ENCODE data around the gene TPST1.
"Not testable (repeated sequence)": the region's sequence is repeated elsewhere in the genome, so short reads cannot be mapped to it uniquely, and the experiment has no call there.

TPST1 gene

DNA sequence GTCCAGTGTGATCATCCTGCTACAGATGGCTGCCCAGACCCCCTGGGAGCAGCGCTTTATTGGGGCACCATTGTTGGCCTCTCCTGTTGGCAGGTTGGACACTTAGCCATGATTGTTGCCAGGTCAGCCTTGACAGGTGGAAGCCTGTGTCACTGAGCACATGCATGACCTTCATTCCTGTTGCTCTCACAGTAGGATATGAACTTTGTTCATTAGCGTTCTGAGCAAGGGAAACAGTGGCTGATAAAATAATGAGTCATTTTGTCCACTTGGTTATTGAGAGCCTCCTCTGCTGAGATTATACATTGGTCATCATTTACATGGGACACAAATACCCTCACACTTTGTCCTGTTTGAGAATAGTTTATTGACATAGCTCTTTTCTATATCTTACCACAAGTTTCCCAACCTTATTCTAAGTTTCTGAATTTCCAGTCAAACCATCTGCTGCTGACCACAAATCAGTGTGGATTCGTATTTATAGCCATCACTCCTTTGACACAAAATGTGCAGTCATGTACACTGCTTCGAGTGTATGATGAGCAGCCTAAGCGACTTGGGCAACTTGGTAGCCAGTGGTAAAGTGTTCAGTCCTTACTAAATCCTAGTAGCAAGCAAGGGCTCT, 102.6 kb downstream of the TPST1 start:
- Histone ChIP-seq H3K9ac (ENCODE audit: low read length) (no peak overlapping the region), H3K4me1 (ENCODE audit: control insufficient read depth, insufficient read depth, low read length) (no peaks in the 10 kb centered on the region), H3K4me3 (ENCODE audit: low read length) (no peak overlapping the region), H3K27me3 (ENCODE audit: control insufficient read depth, insufficient read depth, low read length) (no peaks in the 10 kb centered on the region), H3K27ac (ENCODE audit: low read depth, low read length) (no peak overlapping the region), H3K36me3 (ENCODE audit: control insufficient read depth, insufficient read depth, low read length) (no peaks in the 10 kb centered on the region)

DNA sequence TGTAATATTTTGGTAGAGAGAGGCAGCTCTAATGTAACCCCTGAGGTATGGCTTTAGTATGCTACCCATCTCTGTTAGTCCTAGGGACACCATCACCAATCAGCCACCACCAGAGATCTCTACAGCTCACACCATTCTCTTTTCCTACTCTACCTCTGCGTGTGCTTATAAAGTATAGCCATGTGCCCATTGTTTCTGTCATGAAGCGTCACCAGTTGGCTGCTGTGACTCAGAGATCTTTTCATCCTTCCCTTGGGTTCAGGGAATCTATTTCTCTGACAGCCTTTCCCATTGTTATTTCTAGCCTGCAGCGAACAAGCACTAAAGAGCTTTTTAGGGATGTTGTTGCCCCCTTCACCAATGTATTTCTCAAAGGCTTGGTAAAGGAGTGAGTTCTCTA, 103.3 kb downstream of the TPST1 start:
- Histone ChIP-seq H3K36me3 (ENCODE audit: control insufficient read depth, insufficient read depth, low read length) (no peaks in the 10 kb centered on the region), H3K27me3 (ENCODE audit: control insufficient read depth, insufficient read depth, low read length) (no peaks in the 10 kb centered on the region), H3K27ac (ENCODE audit: low read depth, low read length) (no peak overlapping the region), H3K4me3 (ENCODE audit: low read length) (no peak overlapping the region), H3K4me1 (ENCODE audit: control insufficient read depth, insufficient read depth, low read length) (no peaks in the 10 kb centered on the region), H3K9ac (ENCODE audit: low read length) (no peak overlapping the region)

DNA sequence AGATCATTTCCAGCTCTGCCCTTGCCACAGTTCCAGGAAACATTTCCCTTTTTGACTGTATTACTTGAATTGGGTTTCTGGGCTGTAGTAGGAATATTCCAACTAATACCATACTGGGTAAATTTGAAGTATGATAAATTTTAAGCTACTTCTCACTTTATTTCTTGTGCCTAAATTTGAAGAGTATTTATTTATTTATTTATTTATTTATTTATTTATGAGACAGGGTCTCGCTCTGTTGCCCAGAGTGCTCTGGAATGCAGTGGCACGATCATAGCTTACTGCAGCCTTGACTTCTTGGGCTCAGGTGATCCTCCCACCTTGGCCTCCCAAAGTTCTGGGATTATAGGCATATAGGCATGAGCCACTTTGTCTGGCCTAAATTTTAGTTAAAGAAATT, 105.5 kb downstream of the TPST1 start:
- H3K27me3 ChIP-seq (ENCODE audit: control insufficient read depth, insufficient read depth, low read length), result no peaks in the 10 kb centered on the region
- H3K27ac ChIP-seq (ENCODE audit: low read depth, low read length), result no peak overlapping the region
- H3K4me1 ChIP-seq (ENCODE audit: control insufficient read depth, insufficient read depth, low read length), result no peaks in the 10 kb centered on the region
- no peaks in the 10 kb centered on the region for H3K36me3 ChIP-seq (ENCODE audit: control insufficient read depth, insufficient read depth, low read length)
- no peak overlapping the region for H3K9ac ChIP-seq (ENCODE audit: low read length)
- H3K4me3 ChIP-seq (ENCODE audit: low read length), result no peak overlapping the region

DNA sequence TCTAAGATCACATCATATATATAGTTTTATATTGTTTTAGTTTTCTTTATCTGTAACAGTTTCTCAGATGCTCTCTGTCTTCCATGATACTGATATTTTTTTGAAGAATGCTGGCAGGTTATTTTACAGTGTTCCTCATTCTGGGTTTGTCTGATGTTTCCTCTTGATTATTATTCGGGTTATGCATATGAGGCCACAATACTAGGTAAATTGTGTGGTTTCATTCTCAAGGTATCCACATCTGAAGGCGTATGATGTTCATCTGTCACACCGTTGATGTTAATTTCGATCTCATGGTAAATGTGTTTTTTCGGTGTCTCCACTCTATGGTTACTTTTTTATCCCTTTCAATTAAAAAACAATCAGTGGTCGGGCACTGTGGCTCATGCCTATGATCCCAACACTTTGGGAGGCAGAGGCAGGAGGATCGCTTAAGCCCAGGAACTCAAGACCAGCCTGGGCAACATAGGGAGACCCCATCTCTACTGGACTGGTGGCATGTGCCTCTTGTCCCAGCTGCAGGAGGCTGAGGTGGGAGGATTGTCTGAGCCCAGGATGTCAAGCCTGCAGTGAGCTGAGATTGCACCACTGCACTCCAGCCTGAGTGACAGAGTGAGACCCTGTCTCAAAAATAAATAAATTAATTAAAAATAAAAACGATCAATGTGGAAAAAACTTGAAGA, 108.9 kb downstream of the TPST1 start:
- Histone ChIP-seq H3K36me3 (ENCODE audit: control insufficient read depth, insufficient read depth, low read length) (no peaks in the 10 kb centered on the region), H3K27ac (ENCODE audit: low read depth, low read length) (no peak overlapping the region), H3K9ac (ENCODE audit: low read length) (no peak overlapping the region), H3K27me3 (ENCODE audit: control insufficient read depth, insufficient read depth, low read length) (no peaks in the 10 kb centered on the region), H3K4me3 (ENCODE audit: low read length) (no peak overlapping the region), H3K4me1 (ENCODE audit: control insufficient read depth, insufficient read depth, low read length) (no peaks in the 10 kb centered on the region)

GRCh38 chr7:66315192-66315591, 110.1 kb downstream of the TPST1 start:
- H3K4me3 ChIP-seq (ENCODE audit: low read length), result no peak overlapping the region
- no peak overlapping the region for H3K9ac ChIP-seq (ENCODE audit: low read length)
- no peaks in the 10 kb centered on the region for H3K4me1 ChIP-seq (ENCODE audit: control insufficient read depth, insufficient read depth, low read length)
- no peaks in the 10 kb centered on the region for H3K36me3 ChIP-seq (ENCODE audit: control insufficient read depth, insufficient read depth, low read length)
- H3K27ac ChIP-seq (ENCODE audit: low read depth, low read length), result no peak overlapping the region
- no peaks in the 10 kb centered on the region for H3K27me3 ChIP-seq (ENCODE audit: control insufficient read depth, insufficient read depth, low read length)

- Histone ChIP-seq H3K9ac (ENCODE audit: low read length) (no peak overlapping the region), H3K4me3 (ENCODE audit: low read length) (no peak overlapping the region), H3K27me3 (ENCODE audit: control insufficient read depth, insufficient read depth, low read length) (no peaks in the 10 kb centered on the region), H3K27ac (ENCODE audit: low read depth, low read length) (no peak overlapping the region), H3K4me1 (ENCODE audit: control insufficient read depth, insufficient read depth, low read length) (no peaks in the 10 kb centered on the region), H3K36me3 (ENCODE audit: control insufficient read depth, insufficient read depth, low read length) (no peaks in the 10 kb centered on the region)
Observed at GRCh38 chr7:66319407-66319979, 114.4 kb downstream of the TPST1 start.

DNA sequence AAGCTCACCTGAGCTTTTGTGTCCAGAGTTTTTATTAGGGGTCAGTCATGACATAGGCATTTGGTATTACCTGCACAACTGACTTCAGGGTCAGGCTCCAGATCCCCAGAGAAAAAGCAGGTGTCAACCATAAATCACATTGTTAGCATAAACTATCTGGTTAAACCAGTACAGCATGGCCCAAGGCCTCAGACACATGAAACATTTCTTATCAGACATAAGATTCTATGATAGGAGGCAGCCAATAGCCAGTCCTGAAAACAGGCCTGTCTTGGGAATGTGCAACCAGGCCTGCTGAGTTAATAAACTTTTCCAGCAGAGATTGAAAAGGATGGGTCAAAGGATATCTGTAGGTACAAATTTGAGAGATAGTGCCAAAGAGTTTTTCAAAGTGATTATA, 116.1 kb downstream of the TPST1 start:
- no peak overlapping the region for H3K27ac ChIP-seq (ENCODE audit: low read depth, low read length)
- H3K36me3 ChIP-seq (ENCODE audit: control insufficient read depth, insufficient read depth, low read length), result no peaks in the 10 kb centered on the region
- H3K27me3 ChIP-seq (ENCODE audit: control insufficient read depth, insufficient read depth, low read length), result no peaks in the 10 kb centered on the region
- no peak overlapping the region for H3K4me3 ChIP-seq (ENCODE audit: low read length)
- no peak overlapping the region for H3K9ac ChIP-seq (ENCODE audit: low read length)
- no peaks in the 10 kb centered on the region for H3K4me1 ChIP-seq (ENCODE audit: control insufficient read depth, insufficient read depth, low read length)

DNA sequence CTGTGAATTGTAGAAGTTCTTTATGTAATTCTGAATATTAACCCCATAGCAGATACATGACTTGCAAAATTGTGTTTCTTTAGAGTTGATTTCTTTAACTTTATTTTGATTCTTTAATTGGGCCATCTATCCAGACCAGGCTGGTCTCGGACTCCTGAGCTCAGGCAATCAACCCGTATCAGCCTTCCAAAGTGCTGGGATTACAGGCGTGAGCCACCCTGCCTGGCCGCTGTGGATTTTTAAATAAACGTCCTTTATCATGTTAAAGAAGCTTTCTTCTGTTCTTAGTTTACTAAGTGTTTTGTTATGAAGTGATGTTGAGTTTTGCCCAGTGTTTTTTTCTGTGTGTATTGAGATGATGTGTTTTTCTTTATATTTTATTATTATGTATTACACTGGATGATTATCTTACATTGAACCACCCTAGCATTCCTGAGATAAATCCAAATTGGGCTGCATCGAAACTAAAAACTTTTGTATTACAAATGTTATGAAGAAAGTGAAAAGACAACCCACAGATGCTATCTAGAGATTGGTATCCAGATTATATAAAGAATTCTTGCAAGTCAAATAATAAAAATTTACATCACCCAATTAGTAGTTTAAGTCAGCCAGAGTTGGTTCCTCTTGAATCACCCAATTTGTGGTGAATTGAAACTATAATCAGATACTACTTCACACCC, 118.1 kb downstream of the TPST1 start:
- H3K27me3 ChIP-seq (ENCODE audit: control insufficient read depth, insufficient read depth, low read length), result no peaks in the 10 kb centered on the region

DNA sequence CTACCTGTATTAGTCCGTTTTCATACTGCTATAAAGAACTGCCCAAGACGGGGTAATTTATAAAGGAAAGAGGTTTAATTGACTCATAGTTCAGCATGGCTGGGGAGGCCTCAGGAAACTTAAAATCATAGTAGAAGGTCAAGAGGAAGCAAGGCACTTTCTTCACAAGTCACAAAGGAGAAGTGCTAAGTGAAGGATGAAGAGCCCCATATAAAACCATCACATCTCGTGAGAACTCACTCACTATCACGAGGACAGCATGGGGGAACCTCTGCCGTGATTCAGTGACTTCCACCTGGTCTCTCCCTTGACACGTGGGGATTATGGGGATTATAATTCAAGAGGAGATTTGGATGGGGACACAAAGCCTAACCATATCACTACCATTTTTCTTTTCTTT, 119.9 kb downstream of the TPST1 start:
- H3K36me3 ChIP-seq (ENCODE audit: control insufficient read depth, insufficient read depth, low read length); H3K4me3 ChIP-seq (ENCODE audit: low read length); H3K4me1 ChIP-seq (ENCODE audit: control insufficient read depth, insufficient read depth, low read length); H3K27me3 ChIP-seq (ENCODE audit: control insufficient read depth, insufficient read depth, low read length); H3K27ac ChIP-seq (ENCODE audit: low read depth, low read length); H3K9ac ChIP-seq (ENCODE audit: low read length): not testable (repeated sequence)

More for the DNA sequence above, 118.1 kb downstream of the TPST1 start:
- H3K9ac ChIP-seq (ENCODE audit: low read length), result no peak overlapping the region
- no peaks in the 10 kb centered on the region for H3K36me3 ChIP-seq (ENCODE audit: control insufficient read depth, insufficient read depth, low read length)
- H3K4me3 ChIP-seq (ENCODE audit: low read length), result no peak overlapping the region
- H3K4me1 ChIP-seq (ENCODE audit: control insufficient read depth, insufficient read depth, low read length), result no peaks in the 10 kb centered on the region
- H3K27ac ChIP-seq (ENCODE audit: low read depth, low read length), result no peak overlapping the region

DNA sequence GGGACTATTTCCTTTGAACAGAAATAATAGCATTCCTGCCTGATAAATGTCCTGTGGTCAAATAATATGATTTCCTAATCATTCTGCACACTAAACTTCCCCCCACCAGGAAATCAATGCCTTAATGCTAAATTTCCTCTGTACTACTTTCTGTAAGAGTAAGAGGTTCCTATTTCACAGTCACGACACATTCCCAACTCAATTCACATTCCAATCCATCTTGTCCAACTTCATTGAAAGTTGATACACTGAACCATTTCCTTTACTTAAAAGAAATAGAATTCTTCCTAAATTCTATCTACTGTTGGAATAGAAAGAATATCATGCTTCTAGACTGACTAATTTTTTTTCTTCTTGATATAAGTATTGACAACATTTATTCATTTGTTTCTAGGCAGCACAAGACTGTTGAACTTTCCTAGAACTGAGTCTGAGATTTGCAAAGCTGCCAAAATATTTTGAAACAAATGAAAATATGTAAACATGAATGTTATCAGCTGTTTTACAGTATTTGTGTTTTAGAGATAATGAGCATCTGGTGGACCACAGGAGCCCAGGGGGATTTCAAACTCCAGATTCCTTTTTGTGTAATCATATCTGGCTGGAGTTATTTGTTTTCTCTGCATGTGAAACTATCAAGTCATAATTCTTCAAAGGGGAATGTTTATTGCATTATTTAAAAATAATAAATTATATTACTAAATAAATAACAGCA, 121.5 kb downstream of the TPST1 start:
- no peaks in the 10 kb centered on the region for H3K36me3 ChIP-seq (ENCODE audit: control insufficient read depth, insufficient read depth, low read length)
- H3K4me3 ChIP-seq (ENCODE audit: low read length), result no peak overlapping the region
- H3K27me3 ChIP-seq (ENCODE audit: control insufficient read depth, insufficient read depth, low read length), result no peaks in the 10 kb centered on the region
- H3K9ac ChIP-seq (ENCODE audit: low read length), result no peak overlapping the region
- peaks cover 4% of the 10 kb centered on the region for H3K4me1 ChIP-seq (ENCODE audit: control insufficient read depth, insufficient read depth, low read length)
- no peak overlapping the region for H3K27ac ChIP-seq (ENCODE audit: low read depth, low read length)

DNA sequence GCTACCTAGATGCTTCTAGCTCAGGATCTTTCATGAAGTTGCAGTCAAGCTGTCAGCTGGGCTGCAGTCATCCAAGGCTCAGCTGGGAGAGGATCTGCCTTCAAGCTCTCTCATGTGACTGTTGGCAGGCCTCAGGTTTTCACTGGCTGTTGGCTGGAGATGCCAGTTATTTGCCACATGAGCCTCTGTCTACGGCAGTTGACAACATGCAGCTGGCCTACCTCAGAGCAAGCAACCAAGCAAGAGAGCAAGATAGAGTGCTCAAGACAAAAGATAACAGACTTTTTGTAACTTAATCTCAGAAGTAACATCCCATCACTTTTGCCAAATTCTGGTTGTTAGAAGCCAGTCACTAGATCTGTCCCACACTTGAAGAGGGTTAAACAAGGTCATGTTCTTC, 125.8 kb downstream of the TPST1 start:
- Histone ChIP-seq H3K4me3 (ENCODE audit: low read length) (no peak overlapping the region), H3K27ac (ENCODE audit: low read depth, low read length) (no peak overlapping the region), H3K36me3 (ENCODE audit: control insufficient read depth, insufficient read depth, low read length) (no peaks in the 10 kb centered on the region), H3K27me3 (ENCODE audit: control insufficient read depth, insufficient read depth, low read length) (no peaks in the 10 kb centered on the region), H3K9ac (ENCODE audit: low read length) (no peak overlapping the region), H3K4me1 (ENCODE audit: control insufficient read depth, insufficient read depth, low read length) (peaks cover 4% of the 10 kb centered on the region)

DNA sequence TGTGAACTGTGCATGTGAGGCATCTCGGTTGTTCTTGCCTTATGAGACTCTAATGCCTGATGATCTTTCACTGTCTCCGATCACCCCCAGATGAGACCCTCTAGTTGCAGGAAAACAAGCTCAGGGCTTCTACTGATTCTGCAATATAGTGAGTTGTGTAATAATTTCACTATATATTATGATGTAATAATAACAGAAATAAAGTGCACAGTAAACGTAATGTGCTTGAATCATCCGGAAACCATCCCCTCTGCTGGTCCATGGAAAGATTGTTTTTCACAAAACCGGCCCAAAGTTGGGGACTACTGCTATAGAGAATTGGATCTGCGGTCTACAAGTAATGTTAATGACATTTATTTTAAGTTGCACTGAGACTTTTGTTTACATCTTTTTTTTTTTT, 126.7 kb downstream of the TPST1 start:
- no peak overlapping the region for H3K27ac ChIP-seq (ENCODE audit: low read depth, low read length)
- peaks cover 4% of the 10 kb centered on the region for H3K4me1 ChIP-seq (ENCODE audit: control insufficient read depth, insufficient read depth, low read length)
- H3K9ac ChIP-seq (ENCODE audit: low read length), result no peak overlapping the region
- no peak overlapping the region for H3K4me3 ChIP-seq (ENCODE audit: low read length)
- H3K36me3 ChIP-seq (ENCODE audit: control insufficient read depth, insufficient read depth, low read length), result no peaks in the 10 kb centered on the region
- no peaks in the 10 kb centered on the region for H3K27me3 ChIP-seq (ENCODE audit: control insufficient read depth, insufficient read depth, low read length)
